HG02943 (cell line): ENCODE results near the gene MTMR10.

Experiments used
- ATAC-seq: cut with Tn5 transposase; IDR thresholded peaks from one replicate; pipeline ENCODE4 v1.9.1; 2021; ENCODE audit warnings: mild to moderate bottlenecking, low read depth, moderate library complexity; ENCODE audit not compliant: unreplicated experiment

Gene MTMR10, protein sequence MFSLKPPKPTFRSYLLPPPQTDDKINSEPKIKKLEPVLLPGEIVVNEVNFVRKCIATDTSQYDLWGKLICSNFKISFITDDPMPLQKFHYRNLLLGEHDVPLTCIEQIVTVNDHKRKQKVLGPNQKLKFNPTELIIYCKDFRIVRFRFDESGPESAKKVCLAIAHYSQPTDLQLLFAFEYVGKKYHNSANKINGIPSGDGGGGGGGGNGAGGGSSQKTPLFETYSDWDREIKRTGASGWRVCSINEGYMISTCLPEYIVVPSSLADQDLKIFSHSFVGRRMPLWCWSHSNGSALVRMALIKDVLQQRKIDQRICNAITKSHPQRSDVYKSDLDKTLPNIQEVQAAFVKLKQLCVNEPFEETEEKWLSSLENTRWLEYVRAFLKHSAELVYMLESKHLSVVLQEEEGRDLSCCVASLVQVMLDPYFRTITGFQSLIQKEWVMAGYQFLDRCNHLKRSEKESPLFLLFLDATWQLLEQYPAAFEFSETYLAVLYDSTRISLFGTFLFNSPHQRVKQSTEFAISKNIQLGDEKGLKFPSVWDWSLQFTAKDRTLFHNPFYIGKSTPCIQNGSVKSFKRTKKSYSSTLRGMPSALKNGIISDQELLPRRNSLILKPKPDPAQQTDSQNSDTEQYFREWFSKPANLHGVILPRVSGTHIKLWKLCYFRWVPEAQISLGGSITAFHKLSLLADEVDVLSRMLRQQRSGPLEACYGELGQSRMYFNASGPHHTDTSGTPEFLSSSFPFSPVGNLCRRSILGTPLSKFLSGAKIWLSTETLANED

GRCh38 chr15:30991255-30992235 is at the start of gene MTMR10:
Gene MTMR10, minus strand, starts transcription at chr15:30991628. Its CDS starts 122 bp downstream, at chr15:30991506.
- ATAC-seq: peak; percentile 81

GRCh38 chr15:31040611-31041010 is 49.2 kb upstream of the MTMR10 start:
- no peak for ATAC-seq

GRCh38 chr15:31039961-31040360 is 48.5 kb upstream of the MTMR10 start:
- ATAC-seq: no peak

DNA sequence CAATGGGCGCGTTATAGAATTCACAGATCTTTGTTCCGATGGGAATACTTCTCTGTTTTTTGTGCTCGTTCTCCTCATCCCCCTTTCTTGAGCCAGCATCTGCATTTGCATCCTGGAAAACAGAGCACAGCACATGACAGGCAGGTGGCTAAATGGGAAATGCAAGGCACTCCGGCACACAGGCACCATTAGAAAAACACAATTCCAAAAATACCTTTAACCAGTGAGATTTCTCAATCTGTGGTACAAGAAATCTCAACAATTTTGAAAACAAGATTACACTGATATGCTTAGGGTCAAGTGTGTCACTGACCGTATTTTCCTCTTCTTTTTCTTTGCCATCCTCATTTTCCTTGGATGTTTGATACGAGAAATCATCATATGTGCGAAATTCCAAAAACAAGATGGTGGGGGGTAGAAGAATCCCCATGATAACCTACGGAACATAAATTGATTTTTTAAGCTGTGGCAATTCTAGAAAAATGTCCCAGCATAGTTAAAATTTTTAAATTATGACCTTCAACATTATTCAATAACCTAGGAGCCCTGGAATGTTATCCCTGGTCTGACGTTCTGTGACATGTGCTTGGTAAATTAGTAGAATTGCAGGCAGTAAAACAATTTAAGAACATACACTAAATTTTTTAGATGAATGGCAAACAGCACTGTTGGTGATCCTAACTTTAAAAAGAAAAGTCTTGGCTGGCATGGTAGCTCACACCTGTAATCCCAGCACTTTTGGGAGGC is 46.5 kb upstream of the MTMR10 start:
- ATAC-seq: no peak

GRCh38 chr15:31036783-31037182 is 45.4 kb upstream of the MTMR10 start:
- ATAC-seq: no peak

DNA sequence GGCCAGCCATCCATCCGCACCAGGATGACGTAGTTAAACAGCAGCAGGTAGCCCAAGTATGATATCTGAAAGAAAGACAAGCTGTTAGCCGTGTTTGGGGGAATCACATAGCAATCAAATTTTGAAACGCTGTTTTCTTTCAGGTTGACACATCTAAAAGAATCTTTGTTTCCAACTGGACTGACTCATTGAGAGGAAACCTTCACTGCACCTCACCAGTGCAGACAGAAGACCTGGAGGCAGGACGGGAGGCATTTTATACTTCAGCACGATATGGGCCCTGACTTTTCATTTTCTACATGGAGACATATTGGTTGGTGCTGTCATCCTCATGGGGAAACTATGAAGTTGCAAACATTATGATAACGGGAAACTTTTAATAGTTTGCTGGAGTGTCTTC is 44.2 kb upstream of the MTMR10 start:
- ATAC-seq: no peak

DNA sequence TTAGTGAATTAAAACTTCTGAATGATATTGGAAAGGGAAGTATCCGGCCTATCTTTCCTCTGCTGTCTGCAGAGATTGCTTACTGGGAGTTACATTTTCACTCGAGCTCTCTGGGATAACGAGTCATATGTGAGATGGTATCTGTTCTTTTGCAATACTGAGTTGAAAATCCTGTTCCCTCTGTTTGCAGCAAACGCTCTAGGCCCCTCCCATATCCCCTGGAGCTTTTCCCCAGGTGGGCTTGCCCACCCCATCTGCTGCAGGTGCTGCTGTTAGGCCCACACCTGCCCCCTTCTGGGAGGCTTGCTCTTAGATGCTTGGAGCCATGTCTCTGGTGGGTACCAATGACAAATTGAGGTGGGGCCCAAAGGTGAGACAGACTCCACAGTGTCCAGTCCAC is 42.7 kb upstream of the MTMR10 start:
- ATAC-seq: no peak

- no peak for ATAC-seq
Measured at GRCh38 chr15:31032961-31033371, 41.5 kb upstream of the MTMR10 start.

- ATAC-seq: peak; percentile 83
Measured at GRCh38 chr15:31031471-31032067, 40.1 kb upstream of the MTMR10 start.

- no peak for ATAC-seq
Measured at GRCh38 chr15:31027910-31028578, 36.6 kb upstream of the MTMR10 start.

DNA sequence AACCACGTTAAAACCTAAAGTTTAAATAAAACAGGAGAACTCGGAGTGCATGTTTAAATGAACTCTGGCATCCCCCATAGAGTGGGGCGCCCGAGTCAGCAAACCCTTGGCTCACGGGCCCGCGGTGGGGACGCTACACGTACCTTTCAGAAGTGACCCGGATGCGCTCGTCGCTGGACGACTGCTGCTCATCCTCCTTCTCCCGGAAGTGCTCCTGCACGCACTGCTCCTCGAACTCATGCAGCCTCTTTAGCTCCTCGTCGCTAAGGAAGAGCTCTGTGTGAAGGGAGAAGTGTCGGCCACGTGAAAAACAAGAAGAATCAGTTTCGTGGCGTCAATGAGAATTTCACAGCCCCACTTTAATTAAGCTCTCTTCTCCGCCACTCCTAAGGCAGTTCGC is 34.6 kb upstream of the MTMR10 start:
- ATAC-seq: no peak

GRCh38 chr15:31024979-31025378 is 33.6 kb upstream of the MTMR10 start:
- ATAC-seq: no peak

GRCh38 chr15:31024330-31024729 is 32.9 kb upstream of the MTMR10 start:
- ATAC-seq: no peak

GRCh38 chr15:31023841-31024240 is 32.4 kb upstream of the MTMR10 start:
- ATAC-seq: no peak

GRCh38 chr15:31021067-31021665 is 29.7 kb upstream of the MTMR10 start:
- ATAC-seq: no peak

DNA sequence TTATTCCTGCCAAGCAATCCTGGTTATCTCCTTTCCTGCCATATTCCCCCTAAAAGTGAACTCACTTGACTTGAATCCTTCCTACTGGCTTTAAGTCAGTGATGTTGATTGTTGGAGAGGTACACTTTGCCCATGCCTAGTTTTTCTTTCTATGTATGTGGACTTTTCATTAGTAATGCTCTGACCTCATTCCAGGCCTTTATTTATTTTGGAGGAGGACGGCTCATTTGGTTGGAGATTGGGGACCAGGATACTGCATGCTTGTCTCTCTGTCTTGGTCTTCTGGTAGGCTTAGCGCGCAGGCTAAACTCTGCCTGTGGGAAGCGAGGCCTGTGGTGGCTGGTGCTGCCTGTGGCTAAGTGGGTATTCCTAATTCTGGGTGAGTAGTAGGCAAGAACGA is 29.1 kb upstream of the MTMR10 start:
- ATAC-seq: no peak

DNA sequence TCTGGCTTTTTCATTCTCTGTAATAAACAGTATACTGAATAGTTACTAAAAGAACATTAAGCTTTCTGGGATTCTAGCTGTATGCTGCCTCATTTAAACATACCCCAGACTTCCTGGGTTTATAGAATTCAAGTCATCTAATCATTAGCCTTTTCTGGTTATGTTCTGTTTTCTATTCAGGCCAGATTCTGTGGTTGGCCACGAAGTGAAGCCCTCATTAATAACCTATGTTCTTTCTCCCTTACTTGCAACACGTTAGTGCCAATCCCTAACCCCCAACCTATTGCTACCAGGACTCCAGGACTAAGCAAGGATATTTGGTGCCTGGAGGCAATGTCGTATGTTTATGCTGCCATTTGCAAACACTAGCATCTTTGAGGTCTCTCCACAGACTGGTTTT is 28.6 kb upstream of the MTMR10 start:
- ATAC-seq: no peak

GRCh38 chr15:31017311-31017710 is 25.9 kb upstream of the MTMR10 start:
- no peak for ATAC-seq
